Fibroblast of peridontal ligament (primary cell): Measurements from ENCODE around the gene SGF29.
"Not testable (repeated sequence)": the region's sequence is repeated elsewhere in the genome, so short reads cannot be mapped to it uniquely, and the experiment has no call there.

Source experiments
- DNase-seq: peaks from one replicate; pipeline ENCODE4 v3.0.0-alpha.2; 2010; ENCODE audit errors: extremely low read depth

The SGF29 gene

DNA sequence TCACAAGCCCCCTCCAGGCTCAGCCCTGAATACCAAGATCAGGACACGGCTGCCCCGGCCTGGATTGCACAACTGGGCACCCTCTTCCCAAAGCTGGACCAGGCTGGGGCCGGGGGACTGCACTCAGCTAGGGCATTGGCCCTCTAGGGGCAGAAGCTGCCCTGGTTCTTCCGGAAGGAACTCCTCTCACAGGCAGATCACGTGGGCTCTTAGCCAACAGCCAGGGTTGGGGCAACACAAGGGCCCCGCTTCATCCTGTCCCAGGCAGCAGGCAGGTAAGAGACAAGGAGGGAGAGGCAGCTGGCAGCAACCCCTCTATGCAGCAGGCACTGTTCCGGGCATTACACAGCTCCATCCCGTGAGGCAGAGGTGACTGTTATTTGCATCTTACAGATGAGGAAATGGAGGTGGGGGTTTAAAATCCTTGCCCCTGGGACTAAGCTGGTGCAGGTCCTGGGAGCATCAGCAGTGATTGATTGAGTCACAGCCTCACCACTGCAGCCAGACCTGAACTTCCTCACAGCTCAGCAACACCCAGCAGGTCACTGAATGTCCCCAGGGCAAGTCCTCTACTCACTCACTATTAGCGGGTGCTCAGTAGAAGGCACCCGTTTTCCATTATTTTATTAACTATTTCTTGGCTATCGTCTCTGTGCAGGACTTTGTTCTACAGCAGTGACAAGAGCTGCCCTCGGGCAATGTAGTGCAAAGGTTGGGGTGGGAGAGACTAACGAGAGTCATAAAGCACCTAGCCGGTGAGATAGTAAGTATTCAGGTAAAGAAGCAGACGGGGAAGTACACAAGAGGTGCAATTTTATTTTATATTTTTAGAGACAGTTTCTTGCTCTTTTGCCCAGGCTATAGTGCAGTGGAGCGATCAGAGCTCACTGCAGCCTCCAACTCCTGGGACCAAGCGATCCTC is 58.9 kb downstream of the SGF29 start:
- DNase-seq = not testable (repeated sequence)

DNA sequence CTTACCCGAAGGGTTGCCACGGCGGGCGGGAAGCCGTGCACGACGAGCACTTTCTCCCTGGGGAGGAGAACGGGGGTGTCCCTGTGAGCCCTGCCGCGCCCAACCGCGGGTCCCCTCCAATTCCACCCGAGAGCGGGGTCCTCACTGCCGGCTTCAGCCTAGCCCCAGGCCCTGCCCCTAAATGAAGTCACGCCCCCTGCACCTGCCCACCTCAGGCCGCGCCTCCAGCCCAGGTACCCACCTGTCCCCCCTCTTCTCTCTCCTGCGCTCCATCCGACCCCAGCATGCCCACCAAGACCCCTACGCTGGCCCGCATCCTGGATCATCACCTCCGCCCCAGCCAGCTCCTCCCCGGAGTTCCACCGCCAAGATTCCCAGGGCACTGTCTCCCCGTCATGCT is 60.2 kb downstream of the SGF29 start:
- DNase-seq = not testable (repeated sequence)

DNA sequence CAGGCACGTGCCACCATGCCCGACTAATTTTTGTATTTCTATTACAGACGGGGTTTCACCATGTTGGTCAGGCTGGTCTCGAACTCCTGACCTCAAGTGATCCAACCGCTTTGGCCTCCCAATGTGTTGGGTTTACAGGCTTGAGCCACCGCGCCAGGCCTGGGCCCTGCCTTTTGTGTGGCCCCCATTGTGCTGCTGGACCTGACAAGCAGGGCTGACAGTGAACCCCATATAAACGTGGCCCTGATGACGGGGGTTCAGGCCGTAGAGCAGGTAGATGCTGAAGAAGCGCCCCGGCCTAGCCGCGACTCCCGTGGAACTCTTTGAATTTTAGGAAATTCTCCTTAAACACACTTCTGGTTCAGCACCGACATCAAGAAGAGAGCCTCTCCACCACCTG is 60.8 kb downstream of the SGF29 start:
- DNase-seq = not testable (repeated sequence)

DNA sequence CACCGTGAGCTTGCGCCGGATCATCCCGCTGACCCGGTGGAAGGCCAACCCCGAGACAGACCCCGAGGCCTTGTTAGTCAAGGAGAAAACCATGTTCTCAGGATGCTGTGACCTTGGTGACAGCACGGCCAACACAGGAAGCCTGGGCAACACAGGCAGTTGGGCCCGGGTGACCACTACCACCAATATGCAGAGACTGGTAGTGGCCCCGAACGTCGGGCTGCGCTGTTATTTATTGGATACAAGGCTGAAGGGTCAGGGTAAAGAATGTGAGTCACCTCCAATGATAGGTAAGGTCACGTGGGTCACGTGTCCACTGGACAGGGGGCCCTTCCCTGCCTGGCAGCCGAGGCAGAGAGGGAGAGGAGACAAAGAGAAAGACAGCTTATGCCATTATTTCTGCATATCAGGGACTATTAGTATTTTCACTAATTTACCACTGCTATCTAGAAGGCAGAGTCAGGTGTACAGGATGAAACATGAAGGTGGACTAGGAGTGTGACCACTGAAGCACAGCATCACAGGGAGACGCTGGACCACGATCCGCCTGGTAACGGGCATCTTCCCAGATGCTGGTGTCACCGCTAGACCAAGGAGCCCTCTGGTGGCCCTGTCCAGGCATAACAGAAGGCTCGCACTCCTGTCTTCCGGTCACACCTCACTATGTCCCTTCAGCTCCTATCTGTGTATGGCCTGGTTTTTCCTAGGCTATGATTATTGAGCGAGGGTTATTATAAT is 61.9 kb downstream of the SGF29 start:
- peak; percentile 20 for DNase-seq

DNA sequence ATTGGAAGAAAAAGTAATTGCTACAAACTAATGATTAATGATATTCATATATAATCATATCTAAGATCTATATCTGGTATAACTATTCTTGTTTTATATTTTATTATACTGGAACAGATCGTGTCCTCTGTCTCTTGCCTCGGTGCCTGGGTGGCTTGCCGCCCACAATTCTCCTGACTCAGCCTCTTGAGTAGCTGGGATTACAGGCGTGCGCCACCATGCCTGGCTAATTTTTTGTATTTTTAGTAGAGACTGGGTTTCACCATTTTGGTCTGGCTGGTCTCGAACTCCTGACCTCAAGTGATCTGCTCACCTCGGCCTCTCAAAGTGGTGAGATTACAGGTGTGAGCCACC is 62.5 kb downstream of the SGF29 start:
- DNase-seq = not testable (repeated sequence)

DNA sequence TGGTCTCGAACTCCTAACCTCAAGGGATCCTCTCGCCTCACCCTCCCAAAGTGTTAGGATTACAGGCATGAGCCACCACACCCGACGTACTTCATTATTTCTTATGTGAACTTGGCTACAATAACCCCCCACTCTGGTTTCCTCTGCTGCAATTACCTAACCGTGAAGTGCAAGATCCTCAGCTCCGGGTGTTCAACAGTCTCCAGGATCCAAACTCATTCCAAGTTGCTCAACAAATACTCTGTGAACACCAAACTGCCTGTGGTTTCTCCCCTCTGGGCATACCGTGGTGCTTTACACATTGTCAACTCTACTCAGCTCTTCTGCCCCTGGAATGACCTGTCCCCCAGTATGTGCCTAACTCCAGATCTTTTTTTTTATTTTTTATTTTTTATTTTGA is 62.9 kb downstream of the SGF29 start:
- no peak for DNase-seq

DNA sequence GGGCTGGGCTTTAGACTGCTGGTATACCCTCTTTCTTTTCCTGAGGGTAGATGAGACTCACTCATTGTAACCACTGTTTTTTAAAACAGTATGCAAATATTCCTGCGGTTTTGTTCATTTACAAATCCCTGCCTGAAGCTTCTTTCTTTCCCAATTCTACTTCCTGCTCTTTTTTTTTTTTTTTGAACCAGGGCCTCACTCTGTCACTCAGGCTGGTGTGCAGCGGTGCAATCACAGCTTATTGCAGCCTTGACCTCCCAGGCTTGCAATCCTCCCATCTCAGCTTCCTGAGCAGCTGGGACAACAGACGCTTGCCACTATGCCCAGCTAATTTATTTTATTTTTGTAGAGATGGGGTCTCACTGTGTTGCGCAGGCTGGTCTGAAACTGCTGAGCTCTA is 64.2 kb downstream of the SGF29 start:
- peak; percentile 11 for DNase-seq

DNA sequence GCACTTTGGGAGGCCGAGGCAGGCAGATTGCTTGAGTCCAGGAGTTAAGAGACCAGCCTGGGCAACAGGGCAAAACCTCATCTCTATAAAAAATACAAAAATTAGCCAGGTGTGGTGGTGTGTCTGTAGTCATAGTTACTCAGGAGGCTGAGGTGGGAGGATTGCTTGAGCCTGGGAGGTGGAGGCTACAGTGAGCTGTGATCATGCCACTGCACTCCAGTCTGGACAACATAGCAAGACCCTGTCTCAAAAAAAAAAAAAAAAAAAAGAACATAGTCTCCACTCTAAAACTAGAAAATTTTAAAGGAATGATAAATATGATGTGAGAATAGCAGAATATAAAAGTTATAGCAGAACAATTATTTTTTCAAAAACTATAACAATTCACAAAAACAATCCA is 66.6 kb downstream of the SGF29 start:
- not testable (repeated sequence) for DNase-seq

DNA sequence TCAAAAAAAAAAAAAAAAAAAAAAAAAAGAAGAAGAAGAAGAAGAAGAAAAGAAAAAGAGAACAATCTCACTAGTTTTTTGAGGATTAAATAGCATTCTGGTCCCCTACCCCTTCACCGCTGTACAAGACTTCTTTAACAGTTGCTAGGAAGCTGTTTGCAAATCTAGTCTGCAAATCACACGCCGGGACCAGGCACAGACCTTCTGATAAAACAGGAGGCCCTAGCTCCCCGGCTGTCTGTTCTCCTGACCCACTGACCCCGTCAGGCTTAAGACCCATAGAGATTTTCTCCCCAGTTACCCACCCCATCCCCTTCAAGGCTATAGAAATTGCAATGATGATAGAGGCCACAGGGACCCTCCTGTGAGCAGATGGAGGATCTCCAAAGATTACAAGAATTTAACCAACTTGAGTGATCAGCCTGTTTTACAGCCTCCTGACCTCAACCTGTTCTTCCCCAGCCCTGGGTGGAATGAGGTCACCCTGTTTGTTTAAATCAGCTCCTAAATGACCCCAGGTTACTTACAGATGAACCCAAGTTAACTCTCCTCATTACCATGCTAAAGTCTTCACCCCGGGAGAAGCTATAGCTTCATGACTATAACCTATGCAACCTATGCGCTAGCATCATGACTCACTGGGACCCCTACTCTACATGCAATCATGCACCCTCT is 67.9 kb downstream of the SGF29 start:
- DNase-seq = no peak

DNA sequence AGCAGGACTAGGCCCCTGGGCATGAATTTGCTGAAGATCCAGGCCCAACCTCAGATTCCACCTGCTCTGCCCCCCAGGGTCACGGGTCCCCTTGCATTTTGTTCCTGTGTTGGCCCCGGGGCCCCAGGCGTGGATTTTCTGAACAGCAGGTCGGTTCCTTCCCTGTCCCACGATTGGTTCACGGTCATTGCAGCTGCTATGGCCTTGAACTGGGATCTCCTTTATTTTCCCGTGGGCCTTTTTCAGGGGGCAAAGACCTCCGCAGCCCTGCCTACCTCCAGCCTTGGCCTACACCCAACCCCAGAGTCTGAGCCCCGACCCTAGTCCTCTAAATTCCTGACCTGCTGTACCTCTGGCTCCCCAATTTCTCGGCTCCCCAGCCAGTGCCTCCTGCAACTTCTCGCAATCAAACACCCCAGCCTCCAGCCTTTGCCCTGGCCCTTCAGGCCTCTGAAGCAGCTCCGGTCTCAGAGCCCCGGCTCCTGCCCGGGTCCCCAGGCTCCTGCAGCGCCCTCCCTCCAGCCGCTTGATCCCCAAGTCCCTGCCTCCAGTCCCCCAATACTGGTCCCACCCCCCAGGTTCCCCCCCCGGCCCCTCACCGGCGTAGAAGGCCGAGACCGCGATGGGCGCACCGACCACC is 68.9 kb downstream of the SGF29 start:
- DNase-seq = not testable (repeated sequence)

DNA sequence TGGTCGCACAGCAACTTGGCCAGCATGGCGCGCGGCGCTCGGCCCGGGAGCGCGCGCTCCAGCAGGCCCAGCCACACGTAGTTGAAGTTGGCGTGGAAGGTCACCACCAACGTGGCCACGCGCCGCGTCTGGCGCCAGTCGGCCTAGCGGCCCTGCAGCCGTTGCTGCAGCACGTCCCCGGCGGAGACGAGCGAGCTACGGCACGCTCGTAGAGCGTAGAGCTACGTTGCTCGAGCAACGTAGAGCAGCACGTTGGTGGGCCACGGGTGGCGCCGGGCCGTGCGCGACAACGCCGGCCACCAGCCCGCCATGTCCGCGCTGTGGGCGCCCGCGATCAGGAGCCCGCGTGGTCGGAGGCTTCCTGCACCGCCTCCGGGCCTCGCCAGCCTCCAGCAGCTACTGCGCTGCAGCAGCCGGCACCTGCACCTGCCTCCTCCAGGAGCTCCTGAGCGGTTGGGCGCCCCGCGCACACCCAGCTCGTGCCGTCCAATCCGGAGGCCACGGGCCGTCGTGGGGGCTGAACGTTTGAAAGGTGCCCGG is 69.5 kb downstream of the SGF29 start:
- no peak for DNase-seq

DNA sequence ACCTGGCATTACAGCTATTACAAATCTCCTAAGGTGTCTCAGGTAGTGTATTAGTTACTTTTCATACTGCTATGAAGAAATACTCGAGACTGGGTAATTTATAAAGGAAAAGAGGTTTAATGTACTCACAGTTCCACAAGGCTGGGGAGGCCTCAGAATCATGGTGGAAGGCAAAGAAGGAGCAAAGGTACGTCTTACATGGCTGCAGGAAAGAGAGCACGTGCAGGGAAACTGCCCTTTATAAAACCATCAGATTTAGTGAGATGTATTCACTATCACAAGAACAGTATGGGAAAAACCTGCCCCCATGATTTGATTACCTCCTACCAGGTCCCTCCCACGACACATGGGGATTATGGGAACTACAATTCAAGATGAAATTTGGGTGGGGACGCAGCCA is 77.2 kb downstream of the SGF29 start:
- DNase-seq = not testable (repeated sequence)

DNA sequence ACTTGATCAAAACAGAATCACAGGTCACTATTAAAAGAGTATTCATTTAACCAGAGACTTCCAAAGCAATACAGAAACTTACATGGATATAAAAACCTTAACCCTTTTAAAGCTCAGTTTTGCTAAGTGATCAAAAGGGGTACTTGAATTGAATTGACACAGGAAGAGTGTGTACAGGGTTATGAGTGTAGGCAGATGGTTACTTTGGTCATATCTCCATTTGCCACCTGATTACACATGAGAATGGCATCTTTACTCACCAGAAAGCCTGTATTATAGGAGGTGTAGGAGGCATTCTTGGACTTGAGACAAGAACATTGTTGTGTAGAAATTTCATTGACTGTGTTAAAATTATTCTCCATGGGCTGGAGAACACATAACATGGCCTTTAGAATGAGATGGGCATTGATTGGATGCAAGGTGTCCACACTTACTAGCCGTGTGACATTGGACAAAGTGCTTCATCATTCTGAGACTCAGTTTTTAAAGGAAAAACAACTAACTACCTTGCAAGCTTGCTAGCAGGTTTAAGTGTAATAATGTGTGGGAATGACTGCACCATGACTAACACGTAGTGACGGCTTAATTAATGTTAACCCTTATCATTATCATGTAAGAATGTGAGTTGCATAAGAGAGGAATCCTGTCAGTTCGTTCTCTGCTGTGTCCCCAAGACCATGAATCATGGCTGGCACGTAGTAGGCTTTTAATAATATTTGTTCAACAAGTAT is 82.5 kb downstream of the SGF29 start:
- not testable (repeated sequence) for DNase-seq

DNA sequence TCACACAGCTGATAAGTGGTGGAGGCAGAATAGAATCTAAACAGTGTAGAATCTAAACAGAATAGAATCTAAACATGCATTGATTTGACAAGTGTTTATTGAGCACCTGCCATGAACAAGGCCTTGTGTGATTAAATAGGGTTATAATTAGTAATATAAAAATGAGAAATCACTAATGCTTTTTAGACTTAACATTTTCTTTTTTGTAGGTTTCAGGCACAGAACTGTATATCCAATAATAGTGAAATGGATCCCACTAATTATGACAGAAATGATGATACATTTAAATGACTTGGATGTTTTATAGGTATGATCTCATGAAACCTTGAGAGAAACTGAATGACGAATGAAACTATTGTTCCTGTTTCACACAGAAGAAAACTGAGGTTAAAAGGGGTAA is 84.0 kb downstream of the SGF29 start, which contains the start of gene NPIPB8:
NPIPB8 (plus strand) TSS at position 301 of the 400 bp plus-strand sequence. CDS start 296 bp downstream, outside the sequence.
- not testable (repeated sequence) for DNase-seq

DNA sequence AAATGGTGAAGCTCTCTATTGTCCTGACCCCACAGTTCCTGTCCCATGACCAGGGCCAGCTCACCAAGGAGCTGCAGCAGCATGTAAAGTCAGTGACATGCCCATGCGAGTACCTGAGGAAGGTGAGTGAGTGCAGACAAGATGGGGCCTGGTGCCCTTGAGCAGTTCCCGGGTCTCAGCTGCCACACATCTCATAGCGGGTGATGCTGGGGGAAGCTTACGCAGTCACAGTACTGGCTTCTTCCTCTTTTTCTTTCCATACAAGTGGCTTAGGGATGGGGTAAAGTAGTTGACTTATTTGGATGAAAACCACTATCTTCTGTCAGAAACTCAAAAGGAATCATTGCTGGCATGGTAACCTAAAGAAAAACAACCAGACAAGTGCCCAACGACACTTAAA is 84.6 kb downstream of the SGF29 start:
- not testable (repeated sequence) for DNase-seq

DNA sequence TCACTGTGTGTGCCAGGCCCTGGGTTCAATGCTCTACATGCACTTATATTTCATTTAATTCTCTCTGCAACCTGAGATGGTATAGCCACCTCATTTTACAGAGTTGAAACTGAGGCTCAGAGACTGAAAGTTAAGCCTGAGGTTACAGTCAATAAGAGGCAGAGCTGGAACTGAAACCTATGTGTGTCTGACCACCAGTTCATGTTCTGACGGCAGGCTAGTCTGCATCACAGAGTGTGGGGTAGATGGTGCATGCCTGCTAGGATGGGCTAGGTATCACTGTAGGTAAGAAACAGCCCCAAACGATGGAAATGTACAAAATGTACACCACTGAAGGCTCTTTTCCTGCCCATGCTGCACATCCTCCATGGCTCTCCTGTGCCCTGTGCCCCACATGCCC is 86.2 kb downstream of the SGF29 start:
- not testable (repeated sequence) for DNase-seq
